ENCODE results near the gene DSCAML1.

The DSCAML1 gene

DNA sequence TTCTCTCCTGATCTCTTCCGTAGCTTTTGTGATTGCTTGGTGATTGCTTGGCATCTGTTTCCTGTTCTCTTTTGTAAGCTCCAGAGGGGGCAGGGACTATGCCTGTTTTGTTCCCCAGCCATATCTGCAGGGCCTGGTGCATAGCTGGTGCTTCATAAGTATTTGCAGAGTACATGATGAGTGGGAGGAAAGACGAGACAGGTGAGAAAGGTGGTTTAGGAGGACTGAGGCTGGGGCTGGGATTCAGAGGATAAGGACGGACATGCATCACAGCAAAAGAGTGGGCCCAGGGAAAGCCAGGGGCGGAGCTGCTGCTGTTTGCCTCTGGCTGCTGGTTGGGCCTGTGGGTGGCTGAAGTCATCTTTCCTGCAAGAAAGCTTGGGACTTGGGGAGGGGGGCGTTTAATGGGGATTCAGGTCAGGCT lies 62.4 kb downstream of the DSCAML1 start:
- no peak for DNase-seq (ENCODE audit: low read depth)
- no peak for TF ChIP-seq CTCF (IDR thresholded peaks at IDR 0.05; ENCODE audit: control insufficient read depth, extremely low read depth, insufficient read depth)

GRCh38 chr11:117733316-117733715 lies 63.7 kb downstream of the DSCAML1 start:
- TF ChIP-seq CTCF (IDR thresholded peaks at IDR 0.05; ENCODE audit: control insufficient read depth, extremely low read depth, insufficient read depth): no peak
- no peak overlapping the region for H3K4me3 ChIP-seq (ENCODE audit: low read depth, low read length)
- DNase-seq (ENCODE audit: low read depth): no peak

More for the DNA sequence above, 62.4 kb downstream of the DSCAML1 start:
- H3K4me3 ChIP-seq (ENCODE audit: low read depth, low read length): no peak overlapping the region

DNA sequence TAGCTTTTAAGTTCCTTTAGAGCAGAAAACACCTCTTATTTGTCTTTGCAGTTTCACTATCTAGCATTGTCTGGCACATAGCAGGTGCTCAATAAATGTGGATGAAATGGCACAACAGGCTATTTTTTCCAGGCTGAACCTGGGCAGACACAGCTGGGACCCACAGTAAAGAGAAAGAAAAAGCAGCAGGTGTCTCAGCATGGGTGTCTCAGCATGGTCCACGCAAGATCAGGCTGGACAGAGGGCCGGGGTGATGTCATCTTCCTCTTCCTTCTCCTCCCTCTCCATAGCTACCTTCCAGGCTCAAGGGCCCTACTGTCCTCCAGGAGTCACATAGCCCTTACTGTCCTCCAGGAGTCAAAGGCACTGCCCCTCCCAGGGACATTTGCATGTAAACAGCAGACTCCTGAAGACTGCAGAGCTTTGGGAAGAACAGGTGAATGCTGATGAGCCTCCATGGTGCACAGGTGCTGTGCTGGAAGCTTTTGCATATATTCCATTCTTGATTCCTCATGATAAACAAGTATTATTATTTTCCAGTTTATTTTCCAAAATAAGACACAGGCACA lies 65.2 kb downstream of the DSCAML1 start:
- no peak for TF ChIP-seq CTCF (IDR thresholded peaks at IDR 0.05; ENCODE audit: control insufficient read depth, extremely low read depth, insufficient read depth)
- no peak for DNase-seq (ENCODE audit: low read depth)
- no peak overlapping the region for H3K4me3 ChIP-seq (ENCODE audit: low read depth, low read length)

- DNase-seq (ENCODE audit: low read depth): no peak
- no peak overlapping the region for H3K4me3 ChIP-seq (ENCODE audit: low read depth, low read length)
- no peak for TF ChIP-seq CTCF (IDR thresholded peaks at IDR 0.05; ENCODE audit: control insufficient read depth, extremely low read depth, insufficient read depth)
Observed at GRCh38 chr11:117730208-117730800, 66.7 kb downstream of the DSCAML1 start.

DNA sequence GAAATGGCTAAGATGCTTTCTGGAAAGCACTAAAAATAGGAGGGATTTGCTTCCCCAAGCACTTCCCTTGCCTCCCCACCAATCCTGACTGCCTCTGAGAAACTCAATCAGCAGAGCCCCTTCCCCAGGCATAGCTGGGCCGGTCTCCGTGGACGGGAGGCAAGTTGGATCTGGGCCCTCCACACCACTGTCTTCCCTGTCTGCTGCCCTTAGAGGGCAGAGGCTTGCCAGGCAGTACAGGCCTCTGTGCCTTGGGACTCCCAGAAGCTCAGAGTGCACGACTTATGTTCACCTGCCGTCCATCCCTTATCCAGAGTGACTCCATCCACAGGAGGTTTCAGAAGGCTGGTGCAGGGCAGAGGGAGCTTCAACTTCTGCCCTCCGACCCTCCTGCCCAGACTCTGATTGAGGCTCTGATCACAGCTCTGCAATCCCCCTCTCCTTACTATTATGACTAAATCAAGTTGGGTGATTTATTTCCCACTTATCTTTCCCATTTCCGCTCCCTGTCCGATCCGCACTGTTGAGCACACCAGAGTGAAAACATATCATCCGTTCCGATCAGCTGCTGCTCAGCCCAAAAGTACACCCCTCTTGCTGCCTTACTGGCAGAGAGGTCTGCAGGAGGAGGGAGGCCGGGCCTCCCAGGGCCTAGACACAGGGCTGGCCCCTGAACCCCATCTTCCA lies 71.8 kb downstream of the DSCAML1 start:
- no peak for TF ChIP-seq CTCF (IDR thresholded peaks at IDR 0.05; ENCODE audit: control insufficient read depth, extremely low read depth, insufficient read depth)
- no peak overlapping the region for H3K4me3 ChIP-seq (ENCODE audit: low read depth, low read length)
- DNase-seq (ENCODE audit: low read depth): no peak

DNA sequence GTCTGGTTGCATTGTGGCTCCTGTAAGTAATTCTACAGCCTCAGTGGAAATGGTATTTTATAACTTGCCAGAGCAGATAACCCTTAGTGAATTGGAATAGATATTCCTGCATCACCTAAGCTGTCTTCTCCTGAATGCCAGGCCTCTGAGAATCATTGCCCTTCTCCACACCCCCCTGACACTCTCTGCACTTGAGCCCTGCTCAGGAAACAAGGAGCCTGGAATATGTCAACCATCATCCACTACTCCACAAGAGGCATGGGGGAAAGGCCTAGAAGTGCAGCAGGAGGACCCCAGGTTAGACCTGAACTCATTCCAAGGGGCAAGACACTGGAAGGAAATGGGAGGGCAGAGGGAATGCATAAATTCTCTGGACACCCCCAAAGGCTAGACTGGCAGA lies 72.4 kb downstream of the DSCAML1 start:
- no peak for TF ChIP-seq CTCF (IDR thresholded peaks at IDR 0.05; ENCODE audit: control insufficient read depth, extremely low read depth, insufficient read depth)
- DNase-seq (ENCODE audit: low read depth): no peak
- H3K4me3 ChIP-seq (ENCODE audit: low read depth, low read length): no peak overlapping the region
